CD4-positive, alpha-beta T cell (primary cell): ENCODE measurements around the gene RBCK1. TPM values are rescaled to one million over a fixed set of nuclear protein-coding genes. Genes with fewer than 3 reads are reported as not detected.

Experiments
- ATAC-seq: fragments of 200-7000 bp; cut with Tn5 transposase; one replicate; pipeline ENCODE4 v1.10.0; 2022; ENCODE audit warnings: mild to moderate bottlenecking; ENCODE audit not compliant: poor library complexity
- CTCF ChIA-PET: fragments of 350-600 bp; sonication (Branson Sonifier 250); formaldehyde crosslinking; loops from one replicate; lab custom pipeline; 2021; ENCODE audit warnings: antibody characterized with exemption, inconsistent platforms; lab: Charles Lee
- POLR2A ChIA-PET: fragments of 350-600 bp; sonication (Branson Sonifier 250); formaldehyde crosslinking; loops from one replicate; lab custom pipeline; 2021; ENCODE audit warnings: antibody characterized with exemption, inconsistent platforms; lab: Charles Lee
- DNase-seq, 14 experiments: peaks; one replicate each; pipeline ENCODE4 v3.0.0-alpha.2; 2013 to 2020; ENCODE audit warnings: mixed read lengths in 2 of 14
- H3K27ac ChIP-seq, 2 donors: one replicate each; pipeline versions ENCODE4 v1.5.1 to v1.7.0; 2013; ENCODE audit warnings: low read length in 2 of 2, low read depth in 1 of 2, mild to moderate bottlenecking in 1 of 2
- H3K27me3 ChIP-seq, 2 experiments: 1 replicate in 1 of 2; 2 replicates in 1 of 2; pipeline versions ENCODE4 v1.6.1 to v1.7.0; 2013; ENCODE audit warnings: low read length in 2 of 2, control low read depth in 1 of 2, mild to moderate bottlenecking in 1 of 2, moderate library complexity in 1 of 2; ENCODE audit not compliant: insufficient read depth in 2 of 2, control insufficient read depth in 1 of 2
- H3K36me3 ChIP-seq: one replicate; pipeline ENCODE4 v1.6.1; 2013; ENCODE audit warnings: low read length, control low read depth; ENCODE audit not compliant: insufficient read depth
- H3K4me1 ChIP-seq: one replicate; pipeline ENCODE4 v1.6.1; 2013; ENCODE audit warnings: low read length, control low read depth; ENCODE audit not compliant: insufficient read depth
- H3K4me3 ChIP-seq: one replicate; pipeline ENCODE4 v1.5.1; 2013; ENCODE audit warnings: mild to moderate bottlenecking, low read length, moderate library complexity
- H3K9me3 ChIP-seq, 2 experiments: 1 replicate in 1 of 2; 2 replicates in 1 of 2; pipeline versions ENCODE4 v1.6.1 to v1.7.0; 2013; ENCODE audit warnings: low read length in 2 of 2, mild to moderate bottlenecking in 2 of 2, control low read depth in 1 of 2, moderate library complexity in 1 of 2; ENCODE audit not compliant: control insufficient read depth in 1 of 2, insufficient read depth in 1 of 2
- H3K27ac Mint-ChIP-seq: one replicate; pipeline ENCODE4 v1.8.0; 2020; ENCODE audit warnings: mixed read lengths
- H3K27me3 Mint-ChIP-seq: one replicate; pipeline ENCODE4 v1.8.0; 2021; ENCODE audit warnings: mixed read lengths
- H3K36me3 Mint-ChIP-seq: one replicate; pipeline ENCODE4 v1.8.0; 2021; ENCODE audit warnings: low read depth, mixed read lengths
- H3K4me1 Mint-ChIP-seq: one replicate; pipeline ENCODE4 v1.8.0; 2021; ENCODE audit warnings: low read depth, mixed read lengths
- H3K4me3 Mint-ChIP-seq: one replicate; pipeline ENCODE4 v1.8.0; 2020; ENCODE audit warnings: mild to moderate bottlenecking, mixed read lengths
- H3K9me3 Mint-ChIP-seq: one replicate; pipeline ENCODE4 v1.8.0; 2020; ENCODE audit warnings: mixed read lengths
- intact Hi-C, 2 experiments: fragments of 100-400 bp; cut with DNase I in 1 of 2; cut with micrococcal nuclease in 1 of 2; formaldehyde crosslinking; loops; one replicate each; pipeline versions ENCODE4 v1.15.1 to v1.9.0; 2023 to 2025; cut with DNase I, micrococcal nuclease
- total RNA-seq, 174 experiments: library from RNA in 2 of 174; stranded (reverse) in 2 of 174; gene quantifications; one replicate each; pipeline ENCODE4 v1.2.3 and lab custom pipeline; 2021 to 2026
- TF ChIP-seq, protein P1 (sequence below): fragments of 200-600 bp; IDR thresholded peaks from one replicate; pipeline ENCODE4 v1.8.0; 2022; ENCODE audit warnings: antibody characterized with exemption, mild to moderate bottlenecking

Gene RBCK1
- total RNA-seq, 2 experiments from 2014 or later, result 53.3 to 57.3 TPM

DNA sequence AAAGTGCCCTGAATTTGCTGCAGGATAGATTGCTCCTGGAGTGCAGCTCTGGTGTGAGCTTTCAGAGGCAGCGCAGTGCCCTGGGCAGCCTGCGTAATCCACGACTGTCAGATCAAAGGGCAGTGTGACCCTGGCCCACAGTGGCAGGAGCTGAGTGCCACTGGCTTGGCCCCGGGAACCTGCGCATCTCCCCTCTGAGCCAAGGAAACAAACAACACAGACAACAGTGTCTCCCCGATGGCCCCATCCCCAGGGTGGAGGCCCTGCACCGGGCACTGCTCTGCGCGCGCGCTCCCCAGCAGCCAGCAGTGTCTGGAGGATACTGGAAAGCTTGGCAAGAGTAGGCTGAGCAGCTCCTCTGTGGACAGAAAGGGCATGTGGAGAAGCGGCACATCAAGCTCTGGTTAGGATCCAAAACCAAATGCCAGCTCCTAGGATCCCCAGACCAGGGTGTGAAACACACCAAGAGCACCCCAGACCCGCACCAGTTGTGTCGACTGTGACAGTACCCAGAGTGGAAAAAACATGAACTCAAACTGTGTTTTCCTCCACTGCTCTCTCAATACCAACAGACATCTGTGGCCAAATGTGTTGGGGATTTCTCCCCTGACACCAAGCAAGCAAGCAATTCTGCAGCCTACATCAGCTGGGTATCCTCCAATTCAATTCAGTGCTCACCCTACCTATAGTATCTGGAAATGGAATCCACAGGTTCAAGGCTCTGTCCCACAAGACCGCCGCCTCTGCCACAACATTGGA lies 26.7 kb downstream of the RBCK1 start:
- Mint-ChIP-seq H3K27me3 (no peaks in the 10 kb centered on the region), H3K9me3 (no peaks in the 10 kb centered on the region), H3K4me1 (peaks cover 59% of the 10 kb centered on the region), H3K27ac (no peak overlapping the region), H3K4me3 (peak overlapping the region; percentile 6), H3K36me3 (peaks cover 65% of the 10 kb centered on the region)
- H3K27me3 ChIP-seq, result no peaks in the 10 kb centered on the region
- ATAC-seq (no peak), DNase-seq (no peak)
- H3K4me1 ChIP-seq, result peaks cover 58% of the 10 kb centered on the region
- peaks cover 46% of the 10 kb centered on the region for H3K36me3 ChIP-seq
- H3K27ac ChIP-seq, result no peak overlapping the region
- H3K4me3 ChIP-seq, result no peak overlapping the region
- H3K9me3 ChIP-seq, result no peaks in the 10 kb centered on the region
- intact Hi-C loops, result loop anchor here in 1 of 2 experiments (5.0 kb wide), 1 partner anchor 42 kb away; no protein-coding TSS in a partner anchor
- CTCF ChIA-PET, result no interaction called here
- TF ChIP-seq, protein P1, sequence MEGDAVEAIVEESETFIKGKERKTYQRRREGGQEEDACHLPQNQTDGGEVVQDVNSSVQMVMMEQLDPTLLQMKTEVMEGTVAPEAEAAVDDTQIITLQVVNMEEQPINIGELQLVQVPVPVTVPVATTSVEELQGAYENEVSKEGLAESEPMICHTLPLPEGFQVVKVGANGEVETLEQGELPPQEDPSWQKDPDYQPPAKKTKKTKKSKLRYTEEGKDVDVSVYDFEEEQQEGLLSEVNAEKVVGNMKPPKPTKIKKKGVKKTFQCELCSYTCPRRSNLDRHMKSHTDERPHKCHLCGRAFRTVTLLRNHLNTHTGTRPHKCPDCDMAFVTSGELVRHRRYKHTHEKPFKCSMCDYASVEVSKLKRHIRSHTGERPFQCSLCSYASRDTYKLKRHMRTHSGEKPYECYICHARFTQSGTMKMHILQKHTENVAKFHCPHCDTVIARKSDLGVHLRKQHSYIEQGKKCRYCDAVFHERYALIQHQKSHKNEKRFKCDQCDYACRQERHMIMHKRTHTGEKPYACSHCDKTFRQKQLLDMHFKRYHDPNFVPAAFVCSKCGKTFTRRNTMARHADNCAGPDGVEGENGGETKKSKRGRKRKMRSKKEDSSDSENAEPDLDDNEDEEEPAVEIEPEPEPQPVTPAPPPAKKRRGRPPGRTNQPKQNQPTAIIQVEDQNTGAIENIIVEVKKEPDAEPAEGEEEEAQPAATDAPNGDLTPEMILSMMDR, result no peak
- POLR2A ChIA-PET, result no interaction called here

DNA sequence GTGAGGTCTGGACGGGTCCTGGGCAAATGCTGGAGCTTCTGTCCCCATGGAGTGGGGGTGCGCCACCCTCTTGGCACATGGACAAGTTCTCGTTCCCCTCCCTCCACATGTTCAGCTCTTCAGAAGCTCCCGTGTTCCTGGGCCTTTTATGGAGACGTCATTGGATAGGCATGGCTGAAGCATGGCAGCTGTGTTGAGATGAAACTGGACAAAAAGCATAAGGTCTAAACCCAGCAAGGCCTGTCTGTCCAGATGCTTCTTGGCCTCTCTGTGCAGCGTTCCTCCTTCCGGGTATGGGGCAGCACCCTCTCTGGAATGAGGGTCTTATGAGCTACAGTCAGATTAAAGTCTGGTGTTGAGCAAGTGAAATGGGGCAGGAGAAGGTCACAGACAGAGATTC lies 27.5 kb downstream of the RBCK1 start:
- Mint-ChIP-seq H3K4me1 (peaks cover 66% of the 10 kb centered on the region), H3K9me3 (no peaks in the 10 kb centered on the region), H3K27ac (no peak overlapping the region), H3K27me3 (no peaks in the 10 kb centered on the region), H3K36me3 (peaks cover 65% of the 10 kb centered on the region), H3K4me3 (no peak overlapping the region)
- DNase-seq, result no peak
- POLR2A ChIA-PET, result no interaction called here
- no peak for ATAC-seq
- intact Hi-C loops, result loop anchor here in 1 of 2 experiments (5.0 kb wide), 1 partner anchor 42 kb away; no protein-coding TSS in a partner anchor
- TF ChIP-seq, protein P1, result no peak
- H3K27ac ChIP-seq, result no peak overlapping the region
- no peaks in the 10 kb centered on the region for H3K9me3 ChIP-seq
- CTCF ChIA-PET, result interaction anchor here (1.1 kb wide), 1 partner anchor 9 kb away, joined by 3 read pairs; no protein-coding TSS in a partner anchor
- no peaks in the 10 kb centered on the region for H3K27me3 ChIP-seq
- no peak overlapping the region for H3K4me3 ChIP-seq
- H3K36me3 ChIP-seq, result peaks cover 46% of the 10 kb centered on the region
- H3K4me1 ChIP-seq, result peaks cover 63% of the 10 kb centered on the region

DNA sequence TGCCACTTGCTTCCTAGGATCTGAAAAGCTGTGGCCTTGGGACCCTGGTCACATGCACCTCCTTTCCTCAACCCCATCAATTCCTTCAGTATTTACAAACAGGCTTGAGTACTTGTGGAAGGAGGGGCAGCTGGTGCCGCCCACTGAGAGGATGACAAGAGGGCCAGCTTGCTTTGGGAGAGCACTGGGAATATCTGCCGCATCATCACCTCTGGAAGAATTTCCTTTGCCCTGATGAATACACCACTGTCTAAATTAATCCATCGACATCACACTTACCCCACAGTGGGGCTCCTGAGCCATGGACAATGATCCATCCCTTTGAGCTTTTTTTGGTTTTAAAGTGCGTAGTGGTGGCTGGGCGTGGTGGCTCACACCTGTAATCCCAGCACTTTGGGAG lies 28.4 kb downstream of the RBCK1 start:
- DNase-seq (no peak), ATAC-seq (no peak)
- Mint-ChIP-seq H3K9me3 (no peaks in the 10 kb centered on the region), H3K27me3 (no peaks in the 10 kb centered on the region), H3K36me3 (peaks cover 65% of the 10 kb centered on the region), H3K4me3 (no peak overlapping the region), H3K4me1 (peaks cover 66% of the 10 kb centered on the region), H3K27ac (no peak overlapping the region)
- ChIA-PET CTCF (interaction anchor here (1.1 kb wide), 1 partner anchor 8 kb away, joined by 3 read pairs; no protein-coding TSS in a partner anchor), POLR2A (interaction anchor here (0.6 kb wide), 1 partner anchor 27 kb away, joined by 4 read pairs; no protein-coding TSS in a partner anchor)
- Histone ChIP-seq H3K27me3 (no peaks in the 10 kb centered on the region), H3K9me3 (no peaks in the 10 kb centered on the region), H3K27ac (no peak overlapping the region), H3K4me3 (no peak overlapping the region), H3K4me1 (peaks cover 63% of the 10 kb centered on the region), H3K36me3 (peaks cover 47% of the 10 kb centered on the region)
- intact Hi-C loops, result loop anchor here in 1 of 2 experiments (5.0 kb wide), 1 partner anchor 41 kb away; no protein-coding TSS in a partner anchor
- TF ChIP-seq, protein P1, result no peak
